Stimulated activated CD4-positive, alpha-beta T cell treated with anti-CD3 and anti-CD28 coated beads, Interleukin-4, amount 100 ng/mL, for 24 hours (primary cell): ENCODE results near the gene IL22RA2.

Source experiments
- DNase-seq: peaks from one replicate; pipeline ENCODE4 v3.0.0-alpha.2; 2020

The IL22RA2 gene

DNA sequence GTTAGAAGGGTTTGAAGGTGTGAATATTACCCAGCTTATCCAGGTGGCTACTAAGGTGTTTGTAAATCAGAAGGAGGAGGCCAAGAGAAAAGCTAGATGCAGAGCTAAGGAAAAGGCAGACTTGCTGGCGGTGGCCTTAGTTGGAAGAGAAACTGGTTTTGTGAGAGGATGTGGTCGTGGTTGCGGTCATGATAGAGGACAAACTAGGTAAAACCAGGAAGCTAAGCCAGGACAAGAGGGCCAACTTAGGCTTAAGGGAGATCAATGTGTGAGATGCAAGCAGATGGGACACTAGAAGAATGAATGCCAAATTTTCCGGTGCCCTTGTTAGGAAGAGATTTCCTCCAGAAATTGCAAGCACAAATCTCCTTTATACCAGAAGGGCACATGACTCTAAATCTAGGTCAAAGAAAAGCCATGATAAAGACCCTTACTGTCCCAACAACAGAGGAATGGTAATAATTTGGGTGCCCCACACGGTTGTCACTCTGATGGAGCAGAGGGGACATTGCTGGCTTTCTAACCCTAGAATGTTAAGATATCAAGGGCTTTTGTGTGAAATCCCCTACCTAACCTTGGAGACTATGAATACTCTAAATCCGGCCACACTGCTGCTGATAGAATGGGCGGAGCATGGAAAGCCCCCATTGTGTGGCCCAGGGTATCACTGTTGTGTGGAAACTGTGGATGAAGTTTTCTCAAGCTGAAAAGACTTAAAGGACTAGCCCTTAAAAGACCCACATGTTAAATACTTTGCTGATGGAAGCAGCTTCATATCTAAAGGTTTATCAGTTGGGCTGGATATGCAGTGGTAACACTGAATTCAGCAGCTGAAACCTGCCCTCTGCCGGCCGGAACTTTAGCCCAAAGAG, 7.8 kb downstream of the IL22RA2 start:
- DNase-seq = peak; percentile 24

DNA sequence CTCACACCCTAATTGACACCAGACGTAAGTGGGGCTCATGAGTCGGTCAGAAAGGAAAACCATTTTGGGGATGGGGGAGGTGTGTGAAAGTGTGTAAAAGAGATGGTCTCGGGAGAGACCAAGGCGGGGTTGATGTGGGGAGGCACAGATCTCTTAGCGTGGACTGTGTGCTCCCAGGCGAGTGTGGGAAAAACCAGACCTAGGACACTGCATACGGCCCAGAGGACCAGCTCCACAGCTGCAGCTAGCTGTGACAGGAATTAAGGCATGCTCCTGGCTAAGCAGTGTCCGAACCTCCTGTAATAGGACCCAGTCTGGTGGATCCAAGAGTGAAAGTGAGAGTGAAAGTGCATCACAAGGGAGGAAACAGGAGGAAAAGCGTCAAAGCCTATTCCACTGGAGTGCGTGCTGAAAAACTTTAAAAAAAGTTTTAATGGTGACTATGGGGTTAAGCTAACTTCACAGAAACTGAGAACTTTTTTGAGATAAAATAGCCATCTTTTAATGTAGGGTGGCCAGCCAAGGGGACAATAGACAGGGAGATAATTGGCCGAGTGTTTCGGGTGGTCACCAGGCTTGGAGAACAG, 9.6 kb downstream of the IL22RA2 start:
- DNase-seq = no peak

DNA sequence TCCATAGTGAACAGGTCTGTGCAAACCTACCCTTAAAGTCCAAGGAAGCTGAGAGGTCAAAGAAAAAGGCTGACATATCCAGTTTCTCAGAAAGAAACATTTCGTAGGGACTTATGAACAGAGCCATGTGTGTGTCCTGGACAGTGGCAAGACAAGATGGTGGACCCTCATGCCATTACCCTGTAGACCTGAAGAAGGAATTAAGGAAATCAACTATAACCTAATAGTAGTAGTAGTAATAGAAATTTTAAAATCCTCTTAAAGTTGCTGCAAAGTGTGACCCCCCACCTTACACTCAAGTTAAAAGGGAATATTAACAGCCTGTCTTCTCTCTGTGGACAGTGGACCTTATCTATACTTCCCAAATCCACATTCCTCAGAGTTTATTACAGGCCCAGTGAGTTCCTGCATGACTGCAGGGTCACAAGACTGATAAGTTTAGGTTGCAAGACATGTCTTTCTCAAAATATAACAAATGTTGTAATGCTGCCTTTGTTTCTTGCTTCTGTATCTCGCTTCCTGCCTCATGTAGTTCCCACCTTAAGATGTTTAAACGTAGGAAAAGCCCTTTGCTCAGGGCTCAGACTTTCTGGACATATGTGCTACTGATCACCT, 10.6 kb downstream of the IL22RA2 start:
- DNase-seq = no peak

DNA sequence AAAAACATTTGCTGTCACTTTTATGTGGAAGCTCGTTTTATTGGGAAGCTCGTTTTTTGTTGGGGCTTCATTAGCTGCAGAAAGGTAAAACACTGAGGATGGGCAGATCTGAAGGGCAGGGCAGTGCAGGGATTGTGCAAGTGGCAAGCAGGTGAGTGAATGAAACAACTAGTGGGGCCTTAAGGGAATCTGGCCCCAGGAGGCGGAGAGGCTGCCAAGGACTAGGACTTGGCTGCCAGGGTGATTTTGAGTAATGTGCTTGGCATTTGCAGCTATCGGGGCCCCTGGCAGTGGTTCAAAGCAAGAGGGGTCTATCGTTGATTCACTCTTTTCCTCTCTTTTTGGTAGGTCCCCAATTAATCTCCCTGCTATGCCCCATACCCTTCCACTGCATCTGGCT, 11.5 kb downstream of the IL22RA2 start:
- no peak for DNase-seq

DNA sequence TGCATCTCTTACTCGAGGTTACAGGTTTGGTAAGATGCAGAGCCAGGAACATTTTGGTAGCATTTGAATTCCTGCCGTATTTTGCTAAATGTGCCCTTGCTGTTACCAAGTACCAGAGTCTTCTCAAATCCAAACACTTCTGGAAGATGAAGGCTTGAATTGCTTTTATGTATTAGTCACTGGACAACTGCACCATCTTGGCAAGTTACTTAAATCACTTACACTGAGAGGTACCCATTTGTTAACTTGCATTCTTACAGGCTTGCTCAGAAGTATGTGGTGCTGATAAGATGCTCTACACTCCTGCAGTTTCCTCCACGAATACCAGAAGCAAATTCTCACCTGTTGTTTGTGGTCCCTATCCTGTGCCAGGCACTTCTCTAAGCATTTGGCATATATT, 12.7 kb downstream of the IL22RA2 start:
- DNase-seq = no peak

DNA sequence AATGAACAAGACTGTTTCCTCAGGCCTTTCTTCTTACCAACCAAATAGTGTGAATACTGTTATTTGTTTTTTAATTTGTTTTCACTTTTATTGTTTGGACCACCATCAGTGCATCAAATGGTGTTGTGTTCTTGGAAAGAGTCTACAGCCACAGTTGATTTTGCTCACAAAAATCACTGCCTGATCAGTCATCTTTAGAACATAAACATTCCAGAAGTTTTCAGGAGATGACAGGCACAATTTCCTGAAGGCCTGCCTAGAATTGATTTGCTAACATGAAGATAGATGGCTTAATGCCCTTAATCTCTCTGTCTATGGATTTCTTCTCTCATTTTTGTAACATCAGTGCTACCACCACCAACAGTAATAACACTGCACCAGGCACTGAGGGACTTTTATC, 13.5 kb downstream of the IL22RA2 start:
- no peak for DNase-seq

DNA sequence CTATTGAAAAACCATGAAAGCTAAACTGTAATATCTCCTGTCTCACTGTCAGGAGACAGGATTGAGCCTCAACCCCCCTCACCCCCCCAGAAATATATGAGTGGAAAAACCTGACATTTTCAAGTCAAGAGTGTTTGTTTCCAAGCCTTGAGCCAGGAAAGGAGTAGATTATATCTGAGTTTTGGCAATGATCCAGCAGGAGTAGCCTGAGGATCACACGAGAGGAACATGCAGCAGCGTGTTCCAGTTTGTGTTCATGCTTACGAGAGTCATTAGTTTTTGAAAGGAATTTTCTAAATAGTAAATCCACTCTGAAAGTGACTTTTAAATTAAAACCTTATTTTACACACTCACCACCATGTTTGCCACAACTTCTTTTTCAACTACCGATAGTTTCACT, 15.8 kb downstream of the IL22RA2 start:
- no peak for DNase-seq

GRCh38 chr6:137156650-137157049, 16.8 kb downstream of the IL22RA2 start:
- DNase-seq = no peak

DNA sequence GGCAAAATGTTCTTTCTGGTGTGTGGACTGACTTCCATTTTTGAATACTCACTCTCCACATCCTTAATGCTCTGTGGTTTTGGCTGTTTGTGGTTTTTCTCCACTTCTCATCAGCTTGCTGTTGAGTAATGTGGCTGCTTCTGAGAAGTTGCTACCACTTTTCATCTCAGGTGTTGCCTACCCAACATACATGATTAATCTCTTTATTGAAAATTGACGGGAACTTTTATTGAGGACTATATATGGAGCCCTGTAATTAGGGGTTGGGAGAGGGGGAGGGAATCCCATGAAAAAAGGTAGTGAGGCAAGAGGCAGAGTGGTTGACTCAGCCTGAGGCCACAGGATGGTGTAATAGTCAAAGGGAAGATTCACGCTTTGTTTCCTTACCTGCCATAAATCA, 17.6 kb downstream of the IL22RA2 start:
- peak; percentile 32 for DNase-seq

- DNase-seq = no peak
These were observed 23.4 kb downstream of the IL22RA2 start for GRCh38 chr6:137150072-137150471.

- DNase-seq = no peak
These were observed 24.4 kb downstream of the IL22RA2 start for GRCh38 chr6:137149035-137149393.

DNA sequence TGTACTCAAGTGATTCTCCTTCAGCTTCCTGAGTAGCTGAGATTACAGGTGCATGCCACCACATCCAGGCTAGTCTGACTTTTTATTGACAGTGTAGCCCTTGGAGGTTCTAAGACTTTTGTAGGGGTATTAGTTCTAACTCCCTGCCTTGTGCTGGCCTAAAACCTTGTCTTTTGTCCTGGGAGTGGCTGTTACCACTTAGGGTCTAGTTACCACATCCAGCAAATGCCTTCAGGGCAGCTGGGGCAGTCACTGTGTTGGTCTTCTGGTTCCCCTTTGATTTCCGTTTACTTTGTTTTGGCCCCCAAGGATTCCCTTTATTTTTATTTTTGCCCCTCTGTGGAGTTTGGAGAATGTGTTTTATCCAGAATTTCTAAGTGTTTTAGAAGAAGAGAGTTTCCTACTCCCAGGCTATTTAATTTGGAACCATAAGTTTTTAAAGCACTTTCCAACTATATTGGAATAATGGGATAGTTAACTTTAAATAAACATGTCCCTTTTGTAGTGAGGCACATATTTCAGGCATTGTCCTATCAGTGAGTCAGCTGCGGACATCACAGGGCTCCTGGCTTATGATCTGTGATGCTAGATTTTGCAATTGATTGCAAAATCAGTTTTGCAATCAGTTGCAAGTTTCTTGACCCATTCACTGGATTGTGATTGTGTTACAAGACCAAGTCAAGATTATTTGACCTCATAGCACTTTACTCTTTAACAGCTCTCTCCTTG, 25.0 kb downstream of the IL22RA2 start:
- no peak for DNase-seq

- DNase-seq = no peak
These were observed 26.2 kb downstream of the IL22RA2 start for GRCh38 chr6:137147195-137147594.

- no peak for DNase-seq
These were observed 27.2 kb downstream of the IL22RA2 start for GRCh38 chr6:137146206-137146605.

DNA sequence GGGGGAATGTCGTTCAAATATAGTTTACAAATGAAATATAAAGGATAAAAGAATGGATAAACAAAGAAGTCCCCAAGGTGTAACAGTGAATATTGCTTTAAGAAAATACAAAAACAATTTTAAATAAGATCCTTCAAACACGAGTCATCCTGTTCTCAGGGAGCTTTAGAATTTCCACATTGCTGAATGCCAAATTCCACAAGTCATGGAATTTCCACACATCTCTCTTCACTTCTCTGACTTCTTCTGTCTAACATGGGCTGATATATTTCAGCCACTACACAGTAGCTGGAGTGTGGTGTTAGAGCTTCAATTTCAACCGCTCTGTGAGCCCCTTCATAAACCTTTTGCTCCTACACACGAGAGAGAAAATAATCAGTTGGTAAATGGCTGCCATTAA, 28.0 kb downstream of the IL22RA2 start:
- DNase-seq = no peak

GRCh38 chr6:137136065-137136464, 37.4 kb downstream of the IL22RA2 start:
- no peak for DNase-seq

DNA sequence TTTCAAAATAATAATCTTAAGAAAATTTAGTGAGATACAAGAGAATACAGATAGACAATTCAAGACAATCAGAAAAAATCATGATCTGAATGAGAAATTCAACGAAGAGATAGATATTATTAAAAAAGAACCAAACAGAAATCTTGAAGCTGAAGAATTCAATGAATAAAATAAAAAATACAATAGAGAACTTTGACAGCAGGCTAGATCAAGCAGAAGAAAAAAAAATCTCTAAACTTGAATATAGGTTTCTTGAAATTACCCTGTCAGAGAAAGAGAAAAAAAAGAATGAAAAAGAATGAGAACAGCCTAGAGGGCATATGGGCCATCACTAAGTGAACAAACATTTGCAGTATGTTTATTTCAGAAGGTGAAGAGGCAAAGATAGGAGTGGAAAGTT, 39.0 kb downstream of the IL22RA2 start:
- no peak for DNase-seq

- DNase-seq = no peak
These were observed 40.3 kb downstream of the IL22RA2 start for GRCh38 chr6:137133122-137133521.

DNA sequence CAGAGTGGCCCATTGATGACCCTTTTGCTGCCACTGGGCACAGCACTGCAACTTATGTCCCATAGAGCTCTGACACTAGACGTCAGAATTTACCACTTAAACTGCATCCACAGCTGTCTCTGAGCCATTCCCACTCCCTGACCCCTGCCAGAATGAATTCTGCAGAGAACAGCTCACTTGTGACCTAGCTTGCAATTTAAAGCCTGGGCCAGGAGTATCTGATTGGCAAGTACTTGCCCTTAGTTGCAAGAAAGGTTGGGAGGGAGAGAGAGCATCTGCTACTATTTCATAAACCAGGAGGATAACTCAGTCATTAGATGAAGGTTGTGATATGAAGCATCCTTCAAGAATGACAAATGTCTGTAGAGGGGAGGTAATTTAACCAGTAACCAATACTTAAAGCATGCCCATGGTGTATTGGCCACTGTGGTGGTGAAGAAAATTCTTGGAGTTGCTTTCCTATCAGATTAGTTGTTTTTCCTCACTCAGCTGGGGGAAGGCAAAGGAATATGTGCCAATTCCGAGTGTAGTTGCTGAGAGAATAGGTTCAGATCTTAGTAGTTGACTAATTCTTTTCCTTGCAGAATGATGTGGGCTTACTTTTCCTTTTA, 46.5 kb downstream of the IL22RA2 start:
- DNase-seq = no peak

DNA sequence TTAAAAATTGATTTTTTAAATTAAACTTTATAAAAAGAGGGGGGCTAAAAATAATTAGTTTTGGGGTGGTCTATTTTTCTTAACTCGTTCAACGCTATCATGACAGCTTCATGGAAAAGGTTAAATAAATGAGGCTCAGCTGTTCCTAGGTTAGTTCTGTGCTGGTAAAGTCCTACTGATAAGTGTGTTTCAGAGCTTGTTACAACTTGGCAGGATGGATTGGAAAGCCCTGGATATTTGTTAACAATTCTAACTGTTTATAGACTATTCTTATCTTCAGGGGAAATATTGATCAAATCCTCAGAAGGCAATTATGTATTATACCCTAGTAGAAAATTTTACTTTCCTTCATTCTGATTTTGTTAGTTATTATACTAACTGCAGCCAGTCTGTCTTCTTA, 50.4 kb downstream of the IL22RA2 start:
- no peak for DNase-seq

GRCh38 chr6:137122612-137123011, 50.8 kb downstream of the IL22RA2 start:
- no peak for DNase-seq

DNA sequence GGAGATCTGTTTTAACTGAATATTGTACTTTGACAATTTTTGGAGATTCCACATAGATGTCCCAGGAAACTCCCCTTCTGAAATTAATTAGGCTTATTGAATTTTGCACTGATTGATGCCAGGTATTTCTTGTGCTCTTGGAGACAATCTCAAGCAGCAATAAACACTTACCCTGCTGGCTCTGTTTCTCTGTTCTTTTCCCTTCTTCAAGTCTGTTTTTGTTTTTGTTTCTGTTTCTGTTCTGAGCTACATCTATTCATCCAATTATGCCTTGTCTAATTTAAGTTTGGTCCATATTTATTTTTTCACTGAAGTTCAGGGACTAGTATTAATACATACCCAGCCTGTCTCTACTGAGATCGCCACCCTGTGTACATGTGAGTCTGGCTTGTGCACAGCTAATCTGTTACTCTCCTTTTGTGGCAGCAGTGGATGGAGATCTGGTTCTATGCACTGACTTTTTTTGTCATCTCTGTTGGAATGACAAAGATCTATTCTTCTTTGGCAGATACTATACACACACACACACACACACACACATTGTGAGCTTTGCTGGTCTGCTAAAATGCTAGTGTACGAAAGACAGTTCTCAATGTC, 51.9 kb downstream of the IL22RA2 start:
- DNase-seq = no peak

- no peak for DNase-seq
These were observed 52.7 kb downstream of the IL22RA2 start for GRCh38 chr6:137120748-137121147.
